AG04449 (cell line): ENCODE measurements around the gene NRL.

ENCODE experiments used
- CTCF ChIA-PET: fragments of 350-600 bp; formaldehyde crosslinking; extraction: SDS; loops from one replicate; lab custom pipeline; 2021; ENCODE audit warnings: antibody characterized with exemption; lab: Yijun Ruan, JAX
- POLR2A ChIA-PET: fragments of 400-600, 350-600 bp; formaldehyde crosslinking; extraction: SDS; loops from one replicate; lab custom pipeline; 2020; ENCODE audit warnings: antibody characterized with exemption, inconsistent platforms; lab: Yijun Ruan, JAX
- DNase-seq: peaks from one replicate; pipeline ENCODE4 v3.0.0-alpha.2; 2010; ENCODE audit warnings: low read depth, low spot score
- H3K4me3 ChIP-seq: 2 replicates; pipeline ENCODE4 v1.5.1; 2011; ENCODE audit warnings: low read depth, mild to moderate bottlenecking, control low read depth, low read length
- TF ChIP-seq, protein P1 (sequence below): IDR thresholded peaks from one replicate; pipeline ENCODE4 v1.5.1; 2011; ENCODE audit warnings: mild to moderate bottlenecking, moderate library complexity, low read length, control low read depth, inconsistent platforms; ENCODE audit not compliant: insufficient read depth; ENCODE audit errors: missing control alignments

NRL gene

DNA sequence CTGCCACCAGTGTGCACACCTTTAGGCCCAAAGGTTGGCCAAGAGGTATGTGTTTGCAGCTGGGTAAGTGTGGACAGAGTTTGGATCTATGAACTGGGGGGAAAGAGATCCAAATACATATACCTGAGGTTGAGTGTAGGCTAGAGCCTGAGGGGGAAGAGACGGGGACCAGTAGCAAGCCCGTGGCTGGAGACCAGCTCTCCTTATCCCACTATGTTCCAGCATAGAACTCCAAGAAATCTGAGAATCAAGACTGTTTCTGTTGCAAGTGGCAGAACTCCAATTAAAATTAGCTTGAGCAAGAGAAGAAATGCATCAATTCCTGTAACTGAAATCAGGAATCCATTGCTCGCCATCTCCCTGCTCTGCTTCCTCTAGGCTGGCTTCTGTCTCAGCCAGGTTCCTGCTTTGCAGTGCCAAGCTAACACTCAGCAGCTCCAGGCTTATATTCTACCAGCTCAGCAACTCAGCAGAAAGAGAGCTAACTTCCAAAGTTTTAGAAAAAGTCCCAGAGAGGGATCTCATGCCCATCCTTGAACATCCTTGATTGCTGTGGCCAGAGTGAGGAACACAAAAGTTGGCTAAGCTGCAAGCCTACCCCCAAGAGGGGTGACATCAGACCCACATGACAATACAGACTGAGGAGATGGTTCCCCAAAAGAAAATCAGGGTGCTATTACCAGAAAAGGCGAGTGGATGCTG is 22.1 kb downstream of the NRL start:
- POLR2A ChIA-PET, result interaction anchor here (1.7 to 3.6 kb wide), 4 partner anchors 11 to 68 kb away, joined by 7 to 44 read pairs (median 14); partner anchors contain the start of genes CARMIL3, DCAF11, IRF9 and NRL
- no peak for DNase-seq
- CTCF ChIA-PET, result interaction anchor here (0.8 to 12.8 kb wide), 20 partner anchors 7 to 504 kb away, joined by 3 to 536 read pairs (median 6); partner anchors contain the start of genes CARMIL3, DCAF11, IRF9 and NRL
- H3K4me3 ChIP-seq, result no peak overlapping the region
- TF ChIP-seq, protein P1, sequence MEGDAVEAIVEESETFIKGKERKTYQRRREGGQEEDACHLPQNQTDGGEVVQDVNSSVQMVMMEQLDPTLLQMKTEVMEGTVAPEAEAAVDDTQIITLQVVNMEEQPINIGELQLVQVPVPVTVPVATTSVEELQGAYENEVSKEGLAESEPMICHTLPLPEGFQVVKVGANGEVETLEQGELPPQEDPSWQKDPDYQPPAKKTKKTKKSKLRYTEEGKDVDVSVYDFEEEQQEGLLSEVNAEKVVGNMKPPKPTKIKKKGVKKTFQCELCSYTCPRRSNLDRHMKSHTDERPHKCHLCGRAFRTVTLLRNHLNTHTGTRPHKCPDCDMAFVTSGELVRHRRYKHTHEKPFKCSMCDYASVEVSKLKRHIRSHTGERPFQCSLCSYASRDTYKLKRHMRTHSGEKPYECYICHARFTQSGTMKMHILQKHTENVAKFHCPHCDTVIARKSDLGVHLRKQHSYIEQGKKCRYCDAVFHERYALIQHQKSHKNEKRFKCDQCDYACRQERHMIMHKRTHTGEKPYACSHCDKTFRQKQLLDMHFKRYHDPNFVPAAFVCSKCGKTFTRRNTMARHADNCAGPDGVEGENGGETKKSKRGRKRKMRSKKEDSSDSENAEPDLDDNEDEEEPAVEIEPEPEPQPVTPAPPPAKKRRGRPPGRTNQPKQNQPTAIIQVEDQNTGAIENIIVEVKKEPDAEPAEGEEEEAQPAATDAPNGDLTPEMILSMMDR, result no peak

DNA sequence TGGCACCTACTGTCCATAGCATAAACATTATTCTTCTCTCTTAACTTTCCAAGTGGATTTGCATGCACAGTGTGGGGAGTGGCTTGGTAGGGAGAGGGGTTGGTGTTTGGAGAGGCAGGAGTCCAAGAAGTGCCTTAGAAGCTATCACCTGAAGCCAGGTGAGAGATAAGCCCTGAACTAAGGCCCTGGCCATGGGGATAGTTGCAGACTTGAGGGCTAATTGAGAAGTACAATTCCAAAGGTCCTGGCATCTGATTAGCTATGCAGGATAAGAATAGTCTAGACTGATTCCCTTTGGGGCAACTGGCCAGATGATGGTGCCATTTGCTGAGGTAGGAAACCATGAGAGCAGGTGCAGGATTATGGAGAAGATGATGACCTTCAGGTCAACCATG is 22.6 kb downstream of the NRL start:
- ChIA-PET CTCF (interaction anchor here (0.8 to 12.8 kb wide), 20 partner anchors 9 to 225 kb away, joined by 3 to 536 read pairs (median 10); partner anchors contain the start of genes CARMIL3, CPNE6, DCAF11 and IRF9), POLR2A (interaction anchor here (0.9 to 3.6 kb wide), 2 partner anchors 22 to 34 kb away, joined by 3 to 44 read pairs; partner anchors contain the start of genes DCAF11 and NRL)
- no peak overlapping the region for H3K4me3 ChIP-seq
- TF ChIP-seq, protein P1, result no peak
- no peak for DNase-seq

DNA sequence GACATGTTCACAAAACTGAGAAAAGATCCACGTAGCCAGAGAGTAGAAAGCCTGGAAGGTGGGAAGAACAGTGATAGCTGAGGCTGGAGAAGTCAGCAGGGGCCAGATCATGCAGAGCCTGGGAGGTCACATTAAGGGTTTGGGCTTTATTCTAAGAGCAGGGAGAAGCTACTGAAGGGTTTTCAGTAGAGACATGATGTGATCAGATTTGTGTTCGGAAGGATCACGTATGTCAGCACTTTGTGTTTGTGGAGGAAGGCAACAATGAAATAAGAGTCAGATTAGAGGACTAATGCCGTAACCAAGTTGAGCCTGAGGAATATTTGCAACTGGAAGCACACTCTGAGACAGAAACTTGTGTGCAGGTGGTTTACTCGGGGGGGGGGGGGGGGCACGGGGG is 24.9 kb downstream of the NRL start:
- TF ChIP-seq, protein P1, result no peak
- ChIA-PET POLR2A (interaction anchor here (0.7 to 1.2 kb wide), 3 partner anchors 9 to 32 kb away, joined by 3 to 7 read pairs (median 3); no protein-coding TSS in a partner anchor), CTCF (interaction anchor here (0.7 to 12.8 kb wide), 31 partner anchors 9 to 458 kb away, joined by 3 to 536 read pairs (median 6); partner anchors contain the start of genes CARMIL3, CIDEB, CPNE6 and DCAF11)
- DNase-seq, result no peak
- H3K4me3 ChIP-seq, result no peak overlapping the region

DNA sequence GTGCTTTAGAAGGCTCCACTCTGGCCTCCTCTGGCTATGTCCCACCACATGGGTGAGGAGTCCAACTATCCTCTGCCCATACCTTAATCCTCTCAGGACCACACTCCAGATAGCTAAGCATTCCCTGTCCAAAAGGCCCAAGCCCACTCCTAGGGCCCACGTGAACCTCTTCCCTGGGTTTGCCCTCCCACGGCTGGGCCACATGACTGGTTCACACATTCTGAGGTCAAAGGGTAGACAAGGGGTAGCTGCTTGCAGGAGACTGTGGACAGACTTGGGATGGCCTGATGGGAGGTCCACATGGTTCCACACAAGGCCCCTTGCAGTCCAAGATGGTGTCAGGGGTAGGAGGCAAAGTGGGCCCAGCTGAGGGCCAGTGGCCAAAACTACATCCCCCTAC is 26.7 kb downstream of the NRL start:
- H3K4me3 ChIP-seq, result no peak overlapping the region
- TF ChIP-seq, protein P1, result no peak
- ChIA-PET POLR2A (interaction anchor here (0.7 kb wide), 1 partner anchor 181 kb away, joined by 3 read pairs; no protein-coding TSS in a partner anchor), CTCF (interaction anchor here (1.1 to 12.8 kb wide), 6 partner anchors 13 to 73 kb away, joined by 3 to 536 read pairs (median 32); partner anchors contain the start of genes CARMIL3 and CPNE6)
- no peak for DNase-seq

DNA sequence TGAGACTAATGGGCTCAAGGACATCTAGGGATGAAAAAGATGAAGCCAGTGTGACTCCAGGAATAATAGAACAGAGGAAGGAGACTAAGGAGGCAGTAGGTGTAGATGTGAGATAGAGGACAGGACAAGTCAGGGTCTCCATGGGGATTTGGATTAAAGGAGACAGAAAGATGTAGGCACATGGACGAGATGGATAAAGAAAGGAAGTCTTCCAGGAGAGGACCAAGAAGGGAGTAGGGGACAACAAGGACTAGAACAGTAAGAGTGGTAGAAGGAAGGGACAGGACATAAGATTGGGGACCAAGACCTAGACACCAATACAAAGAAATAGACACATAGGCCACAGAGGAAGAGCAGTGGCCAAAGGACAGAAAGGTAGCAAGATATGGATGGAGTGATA is 27.7 kb downstream of the NRL start:
- CTCF ChIA-PET, result interaction anchor here (1.1 to 3.2 kb wide), 3 partner anchors 9 to 29 kb away, joined by 3 to 35 read pairs (median 9); no protein-coding TSS in a partner anchor
- no peak for DNase-seq
- POLR2A ChIA-PET, result interaction anchor here (1.6 kb wide), 1 partner anchor 8 kb away, joined by 3 read pairs; no protein-coding TSS in a partner anchor
- TF ChIP-seq, protein P1, result no peak
- H3K4me3 ChIP-seq, result no peak overlapping the region
